GM21528 (cell line): ENCODE results near the gene RAI2.

Experiments
- ATAC-seq: cut with Tn5 transposase; IDR thresholded peaks from one replicate; pipeline ENCODE4 v1.9.1; 2021; ENCODE audit warnings: mild to moderate bottlenecking, moderate library complexity; ENCODE audit not compliant: unreplicated experiment, low FRiP score

The RAI2 gene

DNA sequence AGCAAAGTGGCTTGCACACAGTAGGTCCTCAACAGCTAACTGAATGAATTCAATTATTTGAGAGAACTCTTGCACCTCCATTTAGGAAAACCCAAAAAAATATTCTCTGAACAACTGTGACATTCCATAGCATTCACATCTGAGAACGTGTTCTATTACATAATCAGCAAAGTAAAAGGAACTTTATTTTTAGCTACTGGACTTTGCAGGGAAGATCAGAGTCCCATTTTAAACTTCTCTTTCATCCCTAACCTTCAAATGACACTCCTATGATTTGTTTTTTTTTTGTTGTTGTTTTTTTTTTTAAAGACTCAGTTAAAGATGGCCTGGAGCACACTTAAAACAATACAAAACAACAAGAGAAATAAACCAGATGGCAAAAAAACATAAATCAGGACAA is 30.9 kb downstream of the RAI2 start:
- no peak for ATAC-seq

GRCh38 chrX:17829566-17829965 is 31.5 kb downstream of the RAI2 start:
- ATAC-seq, result no peak

GRCh38 chrX:17828171-17828570 is 32.9 kb downstream of the RAI2 start:
- no peak for ATAC-seq

- no peak for ATAC-seq
These were observed 34.2 kb downstream of the RAI2 start for GRCh38 chrX:17826609-17827496.

DNA sequence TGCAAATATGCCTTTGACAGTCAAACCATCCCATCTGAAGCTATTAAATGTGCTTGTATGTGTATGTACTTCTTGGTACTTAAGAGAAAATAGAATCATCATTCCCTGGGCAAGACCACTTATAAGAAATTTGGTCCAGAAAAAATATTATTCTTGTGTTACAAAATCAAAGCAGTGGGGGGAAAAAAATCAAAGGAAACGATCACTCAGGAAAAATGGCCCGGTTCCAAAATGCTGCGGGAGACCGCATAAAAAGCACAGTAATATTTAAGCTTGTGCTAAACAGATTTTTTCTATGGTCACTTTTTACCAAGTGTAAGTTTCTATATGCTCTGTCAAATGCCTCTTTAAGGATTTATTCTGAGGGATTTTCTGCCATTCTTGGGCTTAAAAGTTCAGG is 36.1 kb downstream of the RAI2 start:
- no peak for ATAC-seq

DNA sequence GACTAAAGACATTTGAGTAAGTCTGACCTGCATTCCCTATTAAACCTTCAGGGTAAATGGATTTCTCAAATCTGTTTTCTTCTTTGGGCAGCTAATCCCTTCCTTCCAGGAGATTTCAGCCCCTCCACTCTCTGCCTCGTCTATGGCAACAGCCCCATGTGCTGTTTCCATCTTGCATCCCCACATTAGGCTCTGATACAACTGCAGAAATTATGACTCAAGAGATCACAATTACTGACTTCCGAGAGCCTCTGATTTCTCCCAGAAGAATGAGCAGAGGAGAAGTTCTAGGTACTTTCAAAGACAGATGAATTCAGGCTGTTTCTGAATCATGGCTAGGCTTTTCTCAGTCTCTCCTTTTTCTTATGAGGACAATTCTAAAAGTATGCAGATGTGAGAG is 38.7 kb downstream of the RAI2 start:
- ATAC-seq, result no peak

DNA sequence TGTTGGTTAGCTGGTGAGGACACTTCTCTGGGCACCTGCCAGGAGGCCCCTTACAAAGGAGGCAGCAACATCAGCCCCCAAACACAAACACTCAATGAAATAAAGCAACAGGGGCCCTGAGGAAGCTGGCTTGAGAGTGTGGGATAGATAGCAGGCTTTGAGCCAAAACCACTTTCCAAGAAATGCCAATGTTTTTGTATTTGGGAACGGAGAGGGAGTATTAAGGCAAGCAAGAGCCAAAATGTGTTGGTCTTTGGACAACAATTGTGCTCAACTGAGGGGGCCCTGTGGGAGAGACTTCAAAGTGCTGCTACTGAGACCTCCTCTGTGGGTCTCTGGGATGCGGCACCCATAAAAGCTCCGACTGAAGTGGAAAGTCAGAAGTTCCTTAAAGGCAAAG is 41.0 kb downstream of the RAI2 start:
- ATAC-seq, result no peak

GRCh38 chrX:17818726-17819125 is 42.4 kb downstream of the RAI2 start:
- no peak for ATAC-seq

DNA sequence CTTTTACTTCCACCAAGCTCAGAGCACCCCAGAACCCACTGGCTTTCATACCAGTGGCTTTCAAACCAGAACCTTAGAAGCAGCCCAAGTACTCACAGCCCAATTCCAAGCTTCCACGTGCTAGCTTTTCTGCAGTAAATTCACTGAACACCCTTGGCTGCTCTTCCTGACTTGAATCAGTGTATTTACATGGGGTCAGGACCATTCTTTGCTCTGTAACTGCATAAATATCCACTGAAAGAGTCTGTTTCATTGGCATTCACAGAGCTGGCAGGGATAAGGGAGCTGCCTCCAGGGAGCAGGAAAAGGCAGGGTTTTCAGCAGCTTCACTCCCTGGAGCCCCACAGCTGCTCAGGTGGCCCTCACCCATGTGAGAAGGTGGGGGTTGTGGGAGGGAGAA is 43.8 kb downstream of the RAI2 start:
- no peak for ATAC-seq

DNA sequence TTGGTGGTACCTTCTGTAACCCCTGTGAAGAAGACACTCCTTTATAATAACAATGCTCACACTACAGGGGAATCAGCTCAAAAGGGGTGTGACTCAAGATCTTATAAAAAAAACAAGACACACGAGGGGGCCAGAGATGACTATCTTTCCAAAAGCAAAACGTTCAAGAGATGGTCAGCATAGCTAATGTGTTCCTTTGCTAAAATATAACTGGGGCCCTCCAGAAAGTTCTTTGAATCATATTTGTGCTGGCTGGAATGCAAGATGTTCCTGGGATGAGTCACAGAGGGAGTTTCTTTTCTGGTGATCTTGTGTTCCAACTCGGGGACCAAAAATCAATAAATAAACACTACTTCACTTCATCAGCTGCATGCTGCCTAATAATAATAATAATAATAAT is 46.5 kb downstream of the RAI2 start:
- ATAC-seq, result no peak

DNA sequence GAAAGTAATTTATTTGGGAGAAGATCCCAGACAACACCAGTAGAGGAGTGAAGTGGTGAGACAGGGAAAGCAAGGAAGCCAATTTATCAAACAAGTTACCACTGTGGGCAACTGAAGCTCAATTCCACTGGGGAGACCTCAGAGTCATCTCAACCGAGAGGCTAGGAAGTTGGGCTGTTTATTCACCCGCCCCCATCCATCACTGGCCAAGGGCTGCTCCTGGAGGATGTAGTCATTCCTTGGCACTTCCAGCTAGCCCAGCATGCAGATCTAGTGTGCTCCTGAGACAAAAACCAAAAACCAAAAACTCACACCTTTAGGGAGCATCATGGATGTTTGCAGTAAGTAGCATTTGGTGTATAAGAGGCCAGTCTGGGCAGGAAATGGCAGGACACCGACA is 47.0 kb downstream of the RAI2 start:
- no peak for ATAC-seq

DNA sequence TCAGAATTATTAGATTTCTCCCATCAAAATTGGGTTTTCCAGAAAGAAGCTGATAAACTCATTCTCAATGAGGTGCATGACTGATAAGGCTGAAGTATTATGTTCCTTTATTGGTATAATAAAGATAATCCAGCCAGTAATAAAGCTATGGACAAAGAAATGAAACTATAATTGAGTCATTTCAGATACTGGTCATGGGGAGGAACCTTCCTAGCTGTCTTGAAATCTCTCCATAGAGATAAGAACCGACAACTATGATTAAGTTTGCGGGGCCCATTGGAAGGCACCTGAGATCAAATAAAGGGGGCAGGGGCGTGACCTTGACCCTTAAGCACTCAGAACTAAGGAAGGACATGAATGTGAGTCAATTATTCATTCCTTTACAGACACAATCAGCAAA is 47.8 kb downstream of the RAI2 start:
- no peak for ATAC-seq

DNA sequence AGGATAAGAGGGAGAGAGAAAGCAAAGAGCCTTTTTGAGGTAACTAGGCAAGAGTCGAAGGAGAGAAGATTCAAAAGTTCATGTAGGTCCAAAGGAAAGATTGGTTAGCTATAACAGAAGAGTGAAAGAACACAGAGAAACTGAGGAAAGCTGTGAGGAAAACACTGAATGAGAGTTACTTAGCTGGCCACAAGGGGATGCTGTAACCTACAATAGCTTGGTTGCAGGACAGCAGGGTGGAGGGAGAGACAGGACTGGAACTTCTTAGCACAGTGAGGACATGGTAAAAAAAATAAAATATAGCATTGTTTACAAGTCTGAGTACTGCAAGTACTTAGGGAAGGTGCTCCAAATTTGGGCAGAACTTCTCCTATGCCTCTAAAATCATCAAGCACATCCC is 48.3 kb downstream of the RAI2 start:
- ATAC-seq, result no peak

DNA sequence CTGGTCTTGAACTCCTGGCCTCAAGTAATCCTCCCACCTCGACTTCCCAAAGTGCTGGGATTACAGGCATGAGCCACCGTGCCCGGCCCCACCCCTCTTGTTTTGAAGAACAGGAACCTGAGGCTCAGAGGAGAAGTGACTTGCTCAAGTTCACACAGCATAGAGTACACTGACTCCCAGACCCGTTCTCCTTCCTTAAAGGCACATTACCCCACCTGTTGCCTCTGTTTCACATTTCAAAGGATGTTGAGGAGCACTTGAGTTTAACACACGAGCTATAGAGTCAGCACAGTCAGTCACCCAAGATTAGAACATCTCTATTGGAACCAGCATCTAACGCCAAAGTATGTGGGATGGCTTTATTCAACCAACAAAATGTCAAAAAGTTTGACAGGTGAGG is 51.1 kb downstream of the RAI2 start:
- no peak for ATAC-seq

- no peak for ATAC-seq
These were observed 51.8 kb downstream of the RAI2 start for GRCh38 chrX:17809273-17809672.

- no peak for ATAC-seq
These were observed 56.0 kb downstream of the RAI2 start for GRCh38 chrX:17805120-17805519.

- ATAC-seq, result no peak
These were observed 57.6 kb downstream of the RAI2 start for GRCh38 chrX:17803449-17803848.

- ATAC-seq, result no peak
These were observed 58.3 kb downstream of the RAI2 start for GRCh38 chrX:17802756-17803155.

- ATAC-seq, result no peak
These were observed 59.7 kb downstream of the RAI2 start for GRCh38 chrX:17801431-17801830.

DNA sequence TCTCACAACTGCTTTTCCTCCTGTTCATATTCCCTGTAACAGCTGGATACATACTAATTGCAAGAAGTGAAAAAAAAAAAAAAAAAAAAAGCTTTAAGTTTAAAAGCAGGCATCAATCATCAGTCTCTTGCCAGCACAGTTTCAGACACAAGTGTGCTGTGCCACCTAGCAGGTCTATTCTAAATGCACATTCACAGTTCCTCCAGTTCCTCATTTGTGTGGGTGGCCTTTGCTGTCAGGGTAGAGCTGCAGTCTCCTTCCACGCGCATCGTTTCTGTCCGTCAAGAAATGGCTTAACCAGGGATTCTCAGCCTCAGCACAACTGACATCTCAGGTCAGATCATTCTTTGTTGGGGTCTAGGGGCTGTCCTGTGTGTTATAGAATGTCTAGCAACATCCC is 62.2 kb downstream of the RAI2 start:
- no peak for ATAC-seq

DNA sequence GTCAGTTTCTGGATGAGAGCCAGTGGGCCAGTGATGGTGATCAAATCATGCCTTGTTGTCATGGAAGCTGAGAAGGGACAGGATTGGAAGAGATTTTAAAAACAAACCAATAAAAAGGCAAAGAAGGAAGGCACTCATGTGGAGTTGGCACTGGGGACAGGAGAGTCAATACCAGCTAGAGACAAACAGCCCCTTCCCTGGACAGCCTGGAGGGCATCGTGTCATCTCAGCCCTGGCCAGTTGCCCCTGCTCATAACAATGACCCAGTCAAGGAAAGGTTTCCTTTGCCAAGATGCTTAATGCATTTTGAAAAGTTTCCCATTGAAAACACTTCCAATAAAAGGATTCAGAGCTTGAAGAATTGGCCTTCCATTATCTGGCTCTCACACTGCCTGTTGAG is 68.3 kb downstream of the RAI2 start:
- ATAC-seq, result no peak

GRCh38 chrX:17788956-17789562 is 72.0 kb downstream of the RAI2 start:
- ATAC-seq, result no peak
